ENCODE results near the gene SMTNL2.
"Not testable (repeated sequence)": the region's sequence is repeated elsewhere in the genome, so short reads cannot be mapped to it uniquely, and the experiment has no call there.

SMTNL2 gene

GRCh38 chr17:4617590-4618351 is 33.4 kb downstream of the SMTNL2 start:
- Histone ChIP-seq H3K4me3 (no peak overlapping the region), H3K27ac (no peak overlapping the region)

DNA sequence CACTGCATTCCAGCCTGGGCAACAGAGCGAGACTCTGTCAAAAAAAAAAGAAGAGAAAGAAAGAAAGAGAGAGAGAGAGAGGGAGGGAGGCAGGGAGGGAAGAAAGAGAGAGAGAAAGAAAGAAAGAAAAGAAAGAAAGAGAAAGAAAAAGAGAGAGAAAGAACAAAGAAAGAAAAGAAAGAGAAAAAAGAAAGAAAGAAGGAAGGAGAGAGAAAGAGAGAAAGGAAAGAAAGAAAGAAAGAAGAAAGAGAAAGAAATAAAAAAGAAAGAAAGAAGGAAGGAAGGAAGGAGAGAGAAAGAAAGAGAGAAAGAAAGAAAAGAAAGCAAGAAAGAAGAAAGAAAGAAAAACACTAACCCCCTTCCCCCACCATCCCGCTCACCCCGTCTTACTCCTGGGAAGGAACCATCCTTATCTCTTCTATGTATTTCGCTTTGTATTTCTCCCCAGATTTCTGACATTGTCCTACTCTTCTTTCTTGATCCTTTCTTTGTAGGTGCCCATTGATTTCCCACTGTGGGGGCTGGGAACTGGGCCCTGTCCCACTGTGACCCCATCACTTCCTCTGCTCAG is 36.3 kb downstream of the SMTNL2 start:
- Histone ChIP-seq H3K27ac (no peak overlapping the region), H3K4me3 (no peak overlapping the region)

GRCh38 chr17:4622375-4622774 is 38.0 kb downstream of the SMTNL2 start:
- Histone ChIP-seq H3K27ac (no peak overlapping the region), H3K4me3 (no peak overlapping the region)

DNA sequence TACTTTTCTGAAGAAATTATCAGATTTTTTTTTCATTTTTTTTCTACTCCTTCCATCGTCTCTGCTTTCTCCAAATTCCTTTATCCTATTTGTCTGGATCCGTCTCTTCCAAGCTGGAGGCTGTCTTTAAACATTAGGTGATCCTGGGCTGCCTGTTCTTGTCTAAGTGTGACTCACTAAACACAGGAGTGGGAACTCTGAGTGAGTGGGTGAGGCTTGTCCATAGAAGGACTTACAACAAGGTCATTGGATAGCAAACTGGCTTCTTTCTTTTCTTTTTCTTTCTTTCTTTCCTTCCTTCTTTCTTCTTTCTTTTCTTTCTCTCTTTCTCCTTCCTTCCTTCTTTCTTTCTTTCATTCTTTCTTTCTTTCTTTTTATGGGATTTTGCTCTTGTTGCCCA is 38.9 kb downstream of the SMTNL2 start:
- Histone ChIP-seq H3K27ac (no peak overlapping the region), H3K4me3 (no peak overlapping the region)

DNA sequence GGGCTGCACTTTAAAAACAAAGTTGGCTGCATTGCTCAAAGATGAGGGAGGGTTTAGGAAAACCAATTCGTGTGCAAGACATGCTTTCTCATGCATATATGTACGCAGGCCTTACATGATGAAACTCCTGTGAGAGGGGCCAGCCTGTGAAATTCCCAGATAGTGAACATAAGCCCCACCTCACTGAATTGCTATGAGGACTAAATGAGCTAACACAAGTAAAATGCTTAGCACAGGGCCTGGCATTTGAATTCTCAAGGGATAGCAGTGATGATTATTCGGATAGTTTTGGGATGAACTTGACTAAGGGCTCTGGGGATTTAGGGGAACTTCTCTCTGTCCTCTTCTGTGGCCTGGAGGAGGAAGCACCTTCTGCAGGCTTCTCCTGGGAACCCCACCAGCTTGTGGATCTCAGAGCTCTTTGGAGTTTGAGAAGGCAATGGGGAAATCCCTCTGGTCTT is 40.2 kb downstream of the SMTNL2 start:
- not testable (repeated sequence) for H3K4me3 ChIP-seq

DNA sequence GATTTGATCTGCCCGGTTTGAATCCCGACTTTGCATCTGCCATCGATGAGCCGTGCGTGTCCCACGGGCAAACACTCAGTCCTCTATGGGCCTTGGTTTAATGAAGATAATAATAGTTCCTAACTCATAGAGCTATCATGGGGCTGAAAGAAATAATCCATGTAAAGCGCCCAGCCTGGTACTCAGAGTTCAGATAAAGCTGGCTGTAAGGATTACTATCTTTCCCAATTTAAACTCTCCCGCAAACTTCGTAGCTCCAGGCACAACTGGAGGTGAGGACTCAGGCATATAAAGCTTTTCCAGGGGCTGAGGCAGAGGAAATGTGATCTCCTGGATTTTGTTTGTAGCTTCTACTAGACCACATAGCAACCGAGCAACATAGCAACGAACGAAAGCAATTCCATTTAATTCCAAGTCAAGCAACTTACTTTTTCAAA is 40.9 kb downstream of the SMTNL2 start:
- no peak overlapping the region for H3K4me3 ChIP-seq
- H3K27ac ChIP-seq, result no peak overlapping the region

More for the DNA sequence above, 40.2 kb downstream of the SMTNL2 start:
- not testable (repeated sequence) for H3K27ac ChIP-seq

DNA sequence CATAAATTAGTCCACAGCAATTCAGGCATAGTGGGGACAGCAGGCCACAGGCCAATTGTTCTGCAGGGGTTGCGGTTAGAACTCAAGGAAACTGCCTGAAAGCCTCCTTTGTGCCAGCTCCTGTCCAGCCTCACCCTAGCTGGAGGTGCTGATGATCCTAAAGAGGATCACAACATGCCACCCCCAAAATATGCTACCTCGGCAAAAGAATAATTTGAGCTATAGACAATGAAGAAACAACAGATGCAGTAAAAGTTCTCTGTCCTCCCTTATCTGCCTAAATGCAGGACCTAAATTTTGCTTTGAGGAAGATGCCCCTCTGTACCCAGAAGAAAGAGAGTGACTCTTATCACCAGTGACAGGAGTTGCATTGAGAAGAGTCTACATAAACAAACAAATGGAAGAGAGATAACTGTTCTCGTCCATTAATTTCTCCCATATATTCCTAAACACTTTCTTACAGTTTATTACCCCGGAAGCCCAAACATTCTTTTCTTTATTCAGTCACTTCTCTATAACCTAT is 42.5 kb downstream of the SMTNL2 start:
- H3K27ac ChIP-seq, result no peak overlapping the region

GRCh38 chr17:4631431-4631830 is 47.1 kb downstream of the SMTNL2 start:
- H3K27ac ChIP-seq, result no peak overlapping the region
- H3K4me3 ChIP-seq, result no peak overlapping the region

More for the DNA sequence above, 42.5 kb downstream of the SMTNL2 start:
- no peak overlapping the region for H3K4me3 ChIP-seq

DNA sequence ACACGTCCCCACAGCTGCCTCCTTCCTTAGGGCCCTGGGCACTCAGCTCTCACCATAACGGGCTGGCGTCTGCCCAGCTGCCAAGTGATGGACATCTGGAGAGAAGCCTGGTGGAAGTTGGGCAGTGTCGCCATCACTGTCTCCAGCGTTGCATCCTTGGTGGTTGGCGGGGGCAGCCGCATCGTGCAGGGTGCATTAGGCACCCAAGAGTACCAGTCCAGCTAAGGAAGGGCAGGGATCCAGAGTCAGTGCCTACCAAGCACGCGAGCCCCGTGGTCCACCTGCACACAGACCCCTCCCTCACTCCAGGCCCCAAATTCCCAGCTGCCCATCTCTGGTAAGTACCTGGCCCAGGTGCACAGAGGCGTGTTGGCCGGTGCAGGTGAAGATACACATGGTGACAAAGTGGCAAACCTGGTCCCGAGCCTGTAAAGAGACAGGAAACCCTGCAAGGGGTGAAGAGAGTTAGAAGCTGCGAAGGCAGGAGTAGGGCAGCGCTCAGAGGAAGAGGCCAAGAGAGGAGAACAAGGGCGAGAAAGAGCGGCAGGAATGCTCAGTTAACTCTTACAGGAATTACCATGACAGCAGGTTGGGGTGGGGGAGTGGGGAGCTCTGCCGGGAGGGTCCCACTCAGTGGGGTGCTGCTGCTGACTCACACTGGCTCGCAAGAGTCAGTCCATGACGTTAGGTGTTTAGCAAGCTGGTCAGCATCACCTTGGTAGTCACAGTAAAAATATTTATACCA is 47.7 kb downstream of the SMTNL2 start:
- no peak overlapping the region for H3K27ac ChIP-seq
- no peak overlapping the region for H3K4me3 ChIP-seq

DNA sequence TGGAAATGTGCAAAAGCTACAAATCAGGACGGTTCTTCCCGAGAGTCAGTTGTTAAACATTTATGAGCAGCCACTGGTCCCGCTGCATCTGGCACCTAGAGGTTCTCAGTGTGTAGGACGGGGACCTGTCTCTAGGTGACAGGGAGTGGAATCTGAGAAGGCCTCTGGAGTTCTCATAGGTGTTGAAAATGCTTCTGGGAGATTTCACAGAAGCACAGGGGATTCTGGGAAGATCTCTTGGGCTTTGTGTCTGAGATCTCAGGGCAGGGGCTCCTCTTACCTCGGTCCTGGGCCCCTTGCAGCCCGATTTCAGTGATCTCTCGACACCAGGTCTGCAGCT is 48.2 kb downstream of the SMTNL2 start:
- no peak overlapping the region for H3K4me3 ChIP-seq
- no peak overlapping the region for H3K27ac ChIP-seq

DNA sequence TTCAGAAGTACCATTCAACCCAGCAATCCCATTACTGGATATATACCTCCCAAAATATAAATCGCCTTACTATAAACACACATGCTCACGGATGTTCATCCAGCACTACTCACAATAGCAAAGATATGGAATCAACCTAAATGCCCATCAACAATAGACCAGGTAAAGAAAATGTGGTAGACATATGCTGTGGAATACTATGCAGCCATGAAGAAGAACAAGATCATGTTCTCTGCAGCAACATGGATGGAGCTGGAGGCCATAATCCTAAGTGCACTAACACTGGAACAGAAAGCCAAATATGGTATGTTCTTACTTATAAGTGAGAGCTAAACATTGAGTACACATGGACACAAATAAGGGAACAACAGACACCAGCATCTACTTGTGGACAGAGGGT is 49.3 kb downstream of the SMTNL2 start:
- H3K4me3 ChIP-seq, result no peak overlapping the region
- H3K27ac ChIP-seq, result no peak overlapping the region

DNA sequence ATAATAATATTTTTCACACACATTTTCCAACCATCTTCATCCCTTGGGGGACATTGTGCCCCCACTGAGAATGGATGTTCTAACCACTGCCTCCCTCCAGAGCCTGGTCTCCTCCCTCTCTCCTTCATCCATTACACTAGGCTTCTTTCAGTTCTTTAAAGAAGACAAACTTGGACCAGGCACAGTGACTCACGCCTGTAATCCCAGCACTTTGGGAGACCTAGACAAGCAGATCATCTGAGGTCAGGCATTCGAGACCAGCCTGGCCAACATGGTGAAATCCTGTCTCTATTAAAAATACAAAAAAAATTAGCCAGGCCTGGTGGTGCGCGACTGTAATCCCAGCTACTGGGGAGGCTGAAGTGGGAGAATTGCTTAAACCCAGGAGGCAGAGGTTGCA is 50.6 kb downstream of the SMTNL2 start:
- Histone ChIP-seq H3K27ac (no peak overlapping the region), H3K4me3 (no peak overlapping the region)

DNA sequence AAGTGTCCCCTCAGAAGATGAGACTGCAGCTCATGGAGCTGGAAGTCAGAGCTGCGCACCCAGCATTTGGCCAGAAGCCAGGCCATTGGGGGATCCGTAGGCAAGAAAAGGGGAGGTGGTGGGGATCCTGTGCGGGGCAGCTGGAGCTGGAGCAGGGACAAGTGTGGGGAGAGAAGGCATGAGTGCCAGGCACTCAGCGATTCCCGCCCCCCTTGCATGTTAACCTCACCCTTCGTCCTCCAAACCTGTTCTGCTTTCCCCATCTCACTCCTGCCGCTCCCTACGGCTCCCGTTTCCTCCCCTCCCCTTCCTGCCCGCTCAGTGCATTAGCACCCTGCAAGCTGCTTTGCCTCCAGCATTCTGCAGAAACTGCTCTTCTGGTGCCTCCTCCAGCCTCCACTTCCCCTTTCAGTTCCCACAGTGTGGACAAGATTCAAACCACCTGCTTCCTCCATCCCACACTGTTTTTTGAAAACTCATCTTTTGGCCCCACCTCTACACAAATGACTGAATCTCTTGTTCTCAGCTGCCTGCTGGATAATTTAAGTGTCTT is 51.6 kb downstream of the SMTNL2 start:
- Histone ChIP-seq H3K27ac (no peak overlapping the region), H3K4me3 (no peak overlapping the region)

DNA sequence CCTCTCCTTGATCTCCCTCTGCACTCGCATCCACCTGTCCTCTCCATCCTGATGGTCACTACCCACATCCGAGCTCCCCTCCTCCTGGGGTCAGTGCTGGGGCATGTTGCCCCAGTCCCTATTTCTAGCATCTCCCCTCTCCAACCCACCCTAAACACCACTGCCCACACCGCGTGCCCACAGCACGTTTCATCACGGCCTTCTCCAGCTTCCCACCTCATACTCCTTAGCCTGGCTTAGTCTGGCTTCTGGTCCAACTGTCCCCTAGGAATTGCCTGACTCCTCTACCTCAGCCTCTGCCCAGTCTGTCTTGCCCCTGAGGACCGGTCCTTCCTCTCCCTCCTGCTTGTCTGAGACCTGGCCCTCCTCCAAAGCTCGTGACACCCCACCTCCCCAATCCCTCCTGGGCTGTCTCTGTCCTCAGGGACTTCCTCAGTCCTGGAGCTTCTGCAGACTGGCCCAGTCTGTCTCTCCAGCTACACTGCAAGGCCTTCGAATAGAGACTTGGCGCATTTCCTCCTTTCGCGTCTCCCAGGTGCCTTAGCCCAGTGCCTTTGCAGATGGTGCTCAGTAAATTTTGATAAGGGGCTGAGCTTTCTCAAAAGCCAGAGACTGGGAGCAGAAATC is 52.3 kb downstream of the SMTNL2 start:
- H3K4me3 ChIP-seq, result no peak overlapping the region
- H3K27ac ChIP-seq, result peak overlapping the region in 1 of 21 experiments; percentile 16

DNA sequence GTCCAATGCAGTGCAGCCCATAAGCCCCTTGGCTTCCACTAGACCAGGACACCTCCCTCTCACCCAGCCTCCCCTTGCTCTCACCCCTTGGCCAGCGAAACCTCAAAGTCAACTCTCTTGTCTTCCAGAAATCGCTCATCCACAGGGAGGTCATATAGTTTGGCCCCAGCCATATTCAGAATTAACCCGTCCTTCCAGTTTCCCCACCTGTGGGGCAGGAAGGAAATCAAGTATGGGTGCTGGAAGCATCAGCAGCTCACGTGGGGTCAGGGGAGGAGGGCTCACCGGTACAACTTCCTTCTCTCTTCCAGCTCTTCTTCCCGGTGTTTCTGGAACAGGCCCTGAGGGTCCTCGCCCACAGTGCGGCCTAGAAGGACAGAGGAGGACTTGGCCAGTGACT is 54.4 kb downstream of the SMTNL2 start:
- peak overlapping the region in 4 of 7 experiments; percentile 12 to 37 (median 19) for H3K4me3 ChIP-seq
- not testable (repeated sequence) for H3K27ac ChIP-seq

GRCh38 chr17:4639301-4640059 is 55.2 kb downstream of the SMTNL2 start:
- H3K4me3 ChIP-seq, result peak overlapping the region in 4 of 7 experiments; percentile 12 to 37 (median 19)

GRCh38 chr17:4640569-4641188 is 56.4 kb downstream of the SMTNL2 start:
- not testable (repeated sequence) for H3K27ac ChIP-seq, H3K4me3 ChIP-seq

More at GRCh38 chr17:4639301-4640059, 55.2 kb downstream of the SMTNL2 start:
- H3K27ac ChIP-seq, result not testable (repeated sequence)

DNA sequence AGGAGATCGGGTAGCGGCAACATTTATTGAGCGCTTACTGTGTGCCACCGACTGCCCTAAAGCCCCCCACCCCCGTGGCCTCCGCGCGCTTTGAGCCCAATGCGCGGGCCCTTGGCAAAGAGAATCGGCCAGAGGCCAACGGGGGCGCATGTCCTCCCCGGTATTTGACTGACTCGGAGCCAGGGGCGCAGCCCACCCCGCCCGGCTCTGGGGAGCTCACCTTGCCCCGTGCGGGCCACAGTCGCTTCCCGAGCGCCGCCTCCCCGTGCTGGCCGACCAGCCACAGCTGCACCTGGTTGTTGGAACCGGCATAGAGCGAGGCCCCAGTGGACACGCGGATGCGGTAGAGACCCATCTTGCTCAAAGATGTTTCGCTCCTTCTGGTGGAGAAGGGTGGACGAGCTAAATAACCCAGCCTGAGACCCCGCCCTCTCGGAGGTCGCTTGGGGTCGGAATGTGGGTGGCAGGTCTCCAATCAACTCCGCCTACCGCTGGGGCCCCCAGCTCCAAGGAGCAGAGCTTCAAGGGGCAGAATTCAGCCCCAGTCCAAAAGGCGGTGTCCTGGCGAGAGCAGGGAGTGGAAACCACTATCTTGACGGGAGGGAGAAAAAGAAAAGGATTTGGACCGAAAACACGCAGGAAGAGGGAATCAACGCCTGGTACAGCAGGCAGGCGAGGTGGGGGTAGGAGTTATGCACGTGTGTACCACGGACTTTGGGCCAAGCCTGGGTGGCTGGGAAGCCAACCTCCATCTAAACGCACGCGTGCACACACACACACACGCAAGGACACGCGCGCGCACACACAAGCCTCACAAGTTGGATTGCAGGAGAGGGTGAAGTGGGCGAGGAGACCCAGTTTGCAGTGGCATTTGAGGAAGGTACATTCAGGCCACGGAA is 57.2 kb downstream of the SMTNL2 start, which contains the start of gene ALOX15:
Gene ALOX15, minus strand, starts transcription at position 382 of the 899 bp plus-strand sequence. Its CDS starts 27 bp downstream, at position 355.
- no peak within 1 kb of the TSS for H3K27ac ChIP-seq
- H3K4me3 ChIP-seq, result no peak within 1 kb of the TSS
